Epithelial cell of prostate (primary cell): ENCODE data around the gene CCDC138.
A peak's percentile ranks its signal among the peaks of the same experiment; 100 is the strongest.

Experiments
- DNase-seq: peaks from one replicate; pipeline ENCODE4 v3.0.0-alpha.2; 2011; ENCODE audit warnings: low read depth, low spot score
- H3K27ac ChIP-seq: fragments of 450-650 bp; 2 replicates; pipeline ENCODE4 v1.5.1; 2017; ENCODE audit warnings: mild to moderate bottlenecking

CCDC138 gene

GRCh38 chr2:108912629-108912902 is 126.0 kb downstream of the CCDC138 start:
- no peak overlapping the region for H3K27ac ChIP-seq
- no peak for DNase-seq

- H3K27ac ChIP-seq, result no peak overlapping the region
- no peak for DNase-seq
Measured at GRCh38 chr2:108916122-108916795, 129.7 kb downstream of the CCDC138 start.

DNA sequence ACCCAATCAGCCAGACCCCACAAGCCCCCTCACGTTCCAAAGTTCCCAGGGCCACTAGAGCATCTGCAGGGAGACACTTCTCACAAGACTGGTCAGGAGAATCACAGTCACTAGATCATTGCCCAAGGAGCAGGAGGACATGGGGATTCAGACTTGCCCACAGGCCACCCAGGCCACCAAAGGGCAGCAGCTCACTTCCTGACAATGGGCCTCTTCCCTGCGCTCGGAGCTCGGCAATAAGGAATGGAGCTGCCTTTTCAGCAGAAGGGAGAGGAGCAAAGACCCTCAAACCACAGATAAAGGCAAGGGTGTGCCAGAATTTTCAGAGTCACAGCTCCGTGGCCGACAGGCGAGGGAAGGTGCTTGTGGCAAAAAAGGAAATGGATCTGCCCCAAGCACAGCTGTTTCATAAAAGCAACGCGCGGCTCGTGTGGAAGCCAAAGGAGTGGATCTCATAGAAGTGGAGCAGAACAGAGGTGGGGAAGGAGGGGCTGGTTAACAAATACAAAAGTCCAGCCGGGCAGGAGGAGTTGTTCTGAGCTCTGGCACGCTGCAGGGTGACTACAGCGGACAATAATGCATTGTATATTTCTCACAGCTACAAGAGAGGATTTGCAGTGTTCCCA is 130.3 kb downstream of the CCDC138 start:
- DNase-seq, result no peak
- no peak overlapping the region for H3K27ac ChIP-seq

- H3K27ac ChIP-seq, result no peak overlapping the region
- no peak for DNase-seq
Measured at GRCh38 chr2:108917526-108917925, 131.0 kb downstream of the CCDC138 start.

DNA sequence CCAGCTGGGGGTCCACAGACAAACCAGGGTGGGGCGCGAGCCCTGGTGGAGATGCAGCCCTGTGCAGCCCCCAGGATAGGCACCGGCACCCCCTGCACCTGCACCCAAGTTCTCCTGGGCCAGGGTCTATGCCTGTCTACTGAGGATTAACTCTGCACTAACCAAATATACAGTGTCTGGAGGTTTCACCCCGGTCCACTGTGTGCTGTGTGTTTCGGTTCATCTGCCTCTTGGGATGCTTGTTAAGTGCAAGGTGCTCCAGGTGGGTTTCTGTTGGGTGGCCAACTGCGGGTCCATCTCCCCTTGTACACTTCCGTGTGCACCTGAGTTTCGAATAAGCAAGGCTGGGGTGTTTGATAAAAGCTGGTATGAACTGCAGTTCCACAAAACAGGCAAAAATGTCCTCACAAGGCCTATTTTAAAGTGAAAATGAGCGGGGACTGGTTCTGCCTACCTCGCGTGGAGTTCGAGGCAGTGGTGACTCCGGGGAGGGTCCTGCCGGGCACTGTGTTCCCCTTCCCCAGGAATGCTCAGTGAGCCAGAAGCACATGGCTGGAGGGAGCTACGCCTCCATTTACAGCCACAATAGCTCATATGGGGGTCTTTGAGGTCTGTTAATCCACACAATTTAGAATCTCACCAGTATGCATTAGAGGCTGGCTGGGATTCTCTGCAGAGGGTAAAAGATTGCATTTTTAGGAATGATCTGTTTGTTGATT is 131.7 kb downstream of the CCDC138 start:
- no peak overlapping the region for H3K27ac ChIP-seq
- no peak for DNase-seq

GRCh38 chr2:108918941-108919341 is 132.4 kb downstream of the CCDC138 start:
- no peak overlapping the region for H3K27ac ChIP-seq
- DNase-seq, result no peak

GRCh38 chr2:108919571-108920373 is 133.2 kb downstream of the CCDC138 start:
- DNase-seq, result no peak

DNA sequence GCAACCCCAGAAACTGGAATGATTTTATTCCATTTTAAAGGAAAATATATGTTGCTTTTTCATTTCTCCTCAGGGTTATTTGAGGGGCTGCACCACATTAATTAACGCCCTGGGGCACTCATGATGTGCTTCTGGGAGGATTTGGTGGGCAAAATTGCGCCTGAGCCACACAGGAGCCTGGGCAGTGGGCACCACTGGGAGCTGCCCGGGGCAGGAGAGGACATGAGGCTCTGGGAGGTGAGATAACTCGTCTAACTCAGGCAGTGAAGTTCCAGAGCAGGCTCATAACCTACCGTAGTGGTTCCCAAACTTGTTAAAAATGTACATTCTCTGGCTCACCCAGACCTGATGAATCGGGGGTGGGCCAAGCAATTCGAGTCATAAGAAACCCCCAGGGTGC is 134.1 kb downstream of the CCDC138 start:
- no peak overlapping the region for H3K27ac ChIP-seq
- DNase-seq, result no peak

More at GRCh38 chr2:108919571-108920373, 133.2 kb downstream of the CCDC138 start:
- no peak overlapping the region for H3K27ac ChIP-seq

DNA sequence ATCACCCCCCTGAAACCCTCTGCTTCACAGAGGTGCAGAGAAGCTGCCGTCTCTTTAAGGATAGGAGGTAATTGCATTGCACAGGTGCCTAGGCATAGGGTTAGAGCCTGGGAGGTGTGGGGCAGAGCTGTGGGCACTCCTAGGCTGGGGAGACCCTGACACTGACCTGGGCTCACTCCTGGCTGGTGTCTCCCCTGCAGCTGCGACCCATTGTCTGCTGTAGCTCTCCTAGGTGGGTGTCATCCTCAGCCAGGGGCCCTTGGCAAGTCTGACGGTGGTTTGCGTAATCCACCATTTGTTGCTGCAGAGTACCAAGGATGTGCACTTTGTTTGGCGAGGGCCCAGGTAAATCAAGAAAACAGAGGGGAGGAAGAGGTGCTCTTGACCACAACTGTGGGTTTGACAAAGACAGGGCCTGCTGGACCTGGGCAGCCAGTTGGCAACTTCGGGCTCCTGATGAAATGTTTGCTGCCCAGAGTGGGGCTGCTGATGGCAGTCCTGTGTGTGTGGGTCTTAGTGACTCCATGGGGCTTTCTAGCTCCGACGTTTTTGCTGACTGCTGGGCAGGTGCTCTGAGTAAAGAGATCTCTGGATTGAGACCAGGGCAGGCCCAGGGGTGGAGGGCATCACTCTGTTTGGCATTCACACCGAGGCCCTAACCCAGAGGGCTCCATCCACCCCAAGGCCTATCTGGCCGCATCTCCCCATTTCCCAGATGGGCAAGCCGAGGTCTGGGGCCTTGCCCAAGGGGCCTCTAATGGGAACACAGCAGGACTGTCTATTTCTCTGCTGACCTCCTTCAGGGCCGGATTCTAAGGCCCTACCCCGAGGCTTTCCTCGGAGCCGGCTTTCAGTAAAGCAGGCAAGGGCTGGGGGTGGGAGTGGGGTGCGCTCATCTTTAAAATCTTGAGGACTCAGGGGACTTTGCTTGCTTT is 134.8 kb downstream of the CCDC138 start:
- DNase-seq, result no peak

GRCh38 chr2:108922141-108922915 is 135.8 kb downstream of the CCDC138 start:
- peak; percentile 73 for DNase-seq
- H3K27ac ChIP-seq, result peak overlapping the region; percentile 43

More for the DNA sequence above, 134.8 kb downstream of the CCDC138 start:
- H3K27ac ChIP-seq, result peak overlapping the region; percentile 43

- peak overlapping the region; percentile 43 for H3K27ac ChIP-seq
- peak; percentile 90 for DNase-seq
Measured at GRCh38 chr2:108923019-108923700, 136.6 kb downstream of the CCDC138 start.

GRCh38 chr2:108923736-108924579 is 137.4 kb downstream of the CCDC138 start:
- no peak for DNase-seq
- no peak overlapping the region for H3K27ac ChIP-seq

GRCh38 chr2:108924580-108925251 is 138.1 kb downstream of the CCDC138 start:
- DNase-seq, result no peak
- H3K27ac ChIP-seq, result no peak overlapping the region

GRCh38 chr2:108925286-108925685 is 138.7 kb downstream of the CCDC138 start:
- DNase-seq, result no peak
- no peak overlapping the region for H3K27ac ChIP-seq

DNA sequence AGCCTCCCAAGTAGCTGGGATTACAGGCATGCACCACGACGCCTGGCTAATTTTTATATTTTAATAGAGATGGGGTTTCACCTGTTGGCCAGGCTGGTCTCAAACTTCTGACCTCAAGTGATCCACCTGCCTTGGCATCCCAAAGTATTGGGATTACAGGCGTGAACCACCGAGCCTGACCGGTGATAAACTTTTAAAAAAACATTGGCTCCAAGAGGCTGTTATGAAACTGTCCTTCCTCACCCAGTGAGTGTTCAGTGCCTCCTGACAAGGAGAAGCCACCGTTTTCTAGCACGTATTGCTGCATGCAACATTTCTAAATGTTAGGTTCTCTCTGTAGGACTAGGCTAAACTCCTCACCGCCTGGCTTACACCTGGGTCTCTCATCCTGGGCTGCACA is 139.2 kb downstream of the CCDC138 start:
- DNase-seq, result no peak
- H3K27ac ChIP-seq, result no peak overlapping the region
